Stimulated activated CD8-positive, alpha-beta memory T cell treated with anti-CD3 and anti-CD28 coated beads, Interleukin-4, amount 100 ng/mL, for 24 hours (primary cell): ENCODE results near the gene TUBB2A.
"Not testable (repeated sequence)": the region's sequence is repeated elsewhere in the genome, so short reads cannot be mapped to it uniquely, and the experiment has no call there.

Experiments
- DNase-seq: peaks from one replicate; pipeline ENCODE4 v3.0.0-alpha.2; 2020; ENCODE audit warnings: low read depth

TUBB2A gene

GRCh38 chr6:3157131-3157933 lies at the start of gene TUBB2A:
Gene TUBB2A, minus strand, starts transcription at chr6:3157544. Its CDS starts 81 bp downstream, at chr6:3157463.
- DNase-seq, result peak; percentile 78

DNA sequence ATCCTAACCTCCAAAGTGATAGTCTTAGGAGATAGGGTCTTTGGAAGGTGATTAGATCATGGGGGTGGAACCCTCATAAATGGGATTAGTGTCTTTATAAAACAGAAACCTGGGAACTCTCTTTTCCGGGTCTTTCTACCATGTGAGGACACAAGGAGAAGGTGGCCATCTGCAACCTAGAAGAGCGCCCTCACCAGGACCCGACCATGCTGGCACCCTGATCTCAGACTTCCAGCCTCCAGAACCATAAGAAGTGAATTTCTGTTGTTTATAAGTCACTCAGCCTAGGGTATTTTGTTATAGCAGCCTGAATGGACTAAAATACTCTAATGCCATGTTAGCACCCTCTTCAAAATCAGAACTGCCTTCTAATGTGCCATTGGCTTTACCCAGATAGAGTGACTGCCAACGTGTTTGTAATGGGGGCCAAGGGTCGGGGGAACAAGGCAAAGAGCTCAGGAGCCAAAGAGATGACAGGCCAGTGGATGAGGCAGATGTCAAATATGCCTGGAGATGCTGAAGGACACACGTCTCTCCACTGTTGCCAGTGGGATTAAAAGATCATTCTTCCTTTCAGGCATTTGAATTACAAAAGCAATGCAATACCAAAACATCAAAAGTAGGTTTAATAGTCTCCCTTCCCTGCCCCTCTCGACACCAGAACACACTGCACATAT lies 49.1 kb upstream of the TUBB2A start:
- DNase-seq, result no peak

GRCh38 chr6:3205913-3206312 lies 48.6 kb upstream of the TUBB2A start:
- DNase-seq, result no peak

DNA sequence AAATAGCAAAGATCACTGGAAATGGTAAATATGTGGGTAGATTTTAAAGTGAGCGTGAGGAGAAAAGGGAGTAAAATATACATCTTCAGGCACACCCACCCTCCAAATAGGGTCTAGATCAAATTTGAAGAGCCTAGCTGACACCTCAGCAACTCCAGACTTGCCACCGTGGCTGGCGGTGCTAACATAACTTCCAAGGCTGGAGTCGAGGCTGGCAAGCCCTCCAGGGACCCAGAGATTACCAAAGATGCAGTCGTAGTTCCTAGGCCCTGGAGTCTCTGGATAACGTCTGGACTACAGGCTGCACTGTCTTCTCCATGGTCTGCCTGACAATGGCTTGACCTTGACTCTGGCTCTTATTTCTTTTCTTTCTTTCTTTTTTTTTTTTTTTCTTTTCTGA lies 47.6 kb upstream of the TUBB2A start:
- no peak for DNase-seq

- no peak for DNase-seq
Observed at GRCh38 chr6:3202999-3203696, 45.8 kb upstream of the TUBB2A start.

DNA sequence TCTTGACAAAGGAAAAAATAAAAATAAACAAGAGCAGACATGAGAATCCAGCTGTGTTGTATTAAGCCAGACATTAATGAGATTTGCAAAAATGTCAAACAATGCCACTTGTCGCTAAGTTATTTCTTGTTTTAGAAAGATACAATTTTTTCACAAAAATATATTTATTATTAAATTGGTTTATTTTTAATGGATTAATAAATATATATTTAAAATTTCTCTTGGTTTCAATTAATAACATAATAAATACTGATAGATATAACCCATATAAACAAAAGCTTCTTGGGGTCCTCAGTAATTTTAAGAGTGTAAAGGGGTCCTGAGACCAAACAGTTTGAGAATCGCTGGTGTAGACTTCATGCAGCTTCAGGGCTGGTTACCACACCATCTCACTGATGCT lies 44.0 kb upstream of the TUBB2A start:
- no peak for DNase-seq

GRCh38 chr6:3200682-3201081 lies 43.3 kb upstream of the TUBB2A start:
- DNase-seq, result no peak

DNA sequence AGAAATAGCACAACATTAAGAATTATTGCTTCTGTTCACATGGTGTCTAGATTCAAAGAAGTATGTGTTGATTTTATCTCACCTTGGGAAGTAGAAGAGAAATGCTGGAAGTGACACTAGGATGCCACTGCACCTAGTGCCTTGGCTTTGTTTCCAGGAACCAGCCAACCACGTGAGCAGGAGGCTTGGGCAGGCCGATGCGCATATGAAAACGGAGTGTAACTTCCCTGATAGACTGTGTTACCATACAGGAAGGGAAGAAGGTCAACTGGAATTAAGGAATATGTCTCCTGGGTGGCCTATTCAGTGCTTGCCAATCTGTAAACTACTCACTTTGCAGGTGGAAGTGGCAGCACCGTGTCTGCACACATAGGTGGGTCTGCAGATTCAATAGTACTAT lies 42.0 kb upstream of the TUBB2A start:
- no peak for DNase-seq

GRCh38 chr6:3197734-3198133 lies 40.4 kb upstream of the TUBB2A start:
- not testable (repeated sequence) for DNase-seq

GRCh38 chr6:3196770-3197169 lies 39.4 kb upstream of the TUBB2A start:
- DNase-seq, result no peak

DNA sequence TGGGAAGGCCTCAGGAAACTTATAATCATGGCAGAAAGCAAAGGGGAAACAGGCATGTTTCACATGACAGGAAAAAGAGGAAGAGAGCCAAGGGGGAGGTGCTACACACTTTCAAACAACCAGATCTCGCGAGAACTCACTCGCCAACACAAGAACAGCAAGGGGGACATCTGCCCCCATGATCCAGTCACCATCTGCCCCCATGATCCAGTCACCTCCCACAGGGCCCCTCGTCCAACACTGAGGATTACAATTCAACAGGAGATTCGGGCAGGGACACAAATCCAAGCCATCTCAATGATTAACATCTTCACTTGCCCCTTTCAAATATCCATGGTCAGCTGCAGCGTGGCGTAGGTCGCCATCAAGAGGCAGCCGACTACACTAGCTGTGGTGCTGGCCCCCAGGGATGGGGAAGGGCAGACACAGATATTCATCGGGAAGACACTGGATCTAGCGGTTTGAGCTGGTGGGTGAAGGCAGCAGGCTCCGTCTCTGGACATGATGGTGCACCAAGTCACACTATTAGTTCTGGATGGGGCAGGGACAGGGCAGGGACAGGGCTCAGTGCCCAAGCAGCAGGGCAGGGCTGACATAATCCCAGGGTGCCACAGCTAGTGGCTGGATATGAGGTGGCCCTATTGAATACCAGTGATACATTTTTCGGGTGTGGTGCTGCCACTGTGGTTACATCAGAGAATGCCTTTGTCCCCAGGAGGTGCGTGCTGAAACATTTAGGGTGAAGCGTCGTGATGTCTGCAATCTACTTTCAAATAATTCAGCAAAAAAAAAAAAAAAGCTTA lies 38.6 kb upstream of the TUBB2A start:
- no peak for DNase-seq

- DNase-seq, result no peak
Observed at GRCh38 chr6:3195420-3195694, 38.0 kb upstream of the TUBB2A start.

GRCh38 chr6:3194535-3195419 lies 37.4 kb upstream of the TUBB2A start:
- no peak for DNase-seq

DNA sequence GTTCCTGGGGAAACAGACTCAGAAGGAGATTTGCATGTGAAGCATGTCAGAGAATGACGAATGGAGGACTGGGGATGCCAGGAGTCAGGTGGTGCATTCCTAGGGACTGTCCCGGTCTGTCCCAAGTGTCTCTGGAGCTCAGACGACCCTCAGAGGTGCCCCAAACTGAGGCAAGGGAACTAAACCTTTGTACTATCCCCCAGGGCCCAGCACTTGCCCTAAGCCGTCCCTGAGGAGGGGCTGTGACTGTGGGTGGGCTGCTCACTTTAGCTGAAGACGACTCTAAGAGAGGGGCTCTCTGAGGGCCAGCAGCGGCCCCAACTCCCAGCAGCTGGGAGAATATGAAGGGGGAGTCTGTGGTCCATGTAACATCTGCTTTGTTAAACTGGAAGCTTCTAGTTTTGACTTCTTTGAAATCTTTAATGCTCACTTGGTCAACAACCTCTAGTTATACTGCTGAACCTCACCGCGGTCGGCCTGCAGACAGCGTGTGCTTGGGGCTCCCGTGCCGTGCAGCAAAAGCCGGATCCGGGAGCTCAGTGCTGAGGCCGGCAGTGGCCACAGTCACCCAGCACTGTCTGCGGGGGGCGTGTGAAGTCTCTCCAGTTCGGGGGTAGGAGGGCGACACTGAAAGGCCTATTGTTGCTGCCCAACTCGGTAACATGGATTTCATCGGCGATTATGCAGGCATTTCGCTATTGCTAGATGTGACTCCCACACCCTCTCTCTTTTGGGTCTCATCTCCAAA lies 35.9 kb upstream of the TUBB2A start:
- DNase-seq, result no peak

DNA sequence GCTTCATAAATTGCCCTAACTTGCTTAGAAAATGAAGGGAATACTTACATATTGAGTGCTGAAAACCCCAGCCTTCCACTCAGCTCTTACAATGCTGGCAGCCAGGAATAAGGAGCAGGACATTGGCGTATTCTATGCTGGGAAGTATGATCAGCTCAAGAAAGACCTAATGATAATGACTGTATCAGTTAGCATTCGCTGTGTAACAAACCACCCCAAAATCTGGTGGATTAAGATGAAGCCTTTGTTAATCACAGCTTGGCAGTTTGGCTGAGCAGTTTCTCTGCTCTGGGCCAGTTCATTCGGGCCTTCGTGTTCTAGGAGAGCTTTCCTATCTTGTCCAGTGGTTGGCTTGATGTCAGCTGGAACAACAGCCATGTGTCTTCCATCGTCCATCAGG lies 33.4 kb upstream of the TUBB2A start:
- no peak for DNase-seq

- no peak for DNase-seq
Observed at GRCh38 chr6:3190056-3190455, 32.7 kb upstream of the TUBB2A start.

- DNase-seq, result not testable (repeated sequence)
Observed at GRCh38 chr6:3189192-3189591, 31.8 kb upstream of the TUBB2A start.

DNA sequence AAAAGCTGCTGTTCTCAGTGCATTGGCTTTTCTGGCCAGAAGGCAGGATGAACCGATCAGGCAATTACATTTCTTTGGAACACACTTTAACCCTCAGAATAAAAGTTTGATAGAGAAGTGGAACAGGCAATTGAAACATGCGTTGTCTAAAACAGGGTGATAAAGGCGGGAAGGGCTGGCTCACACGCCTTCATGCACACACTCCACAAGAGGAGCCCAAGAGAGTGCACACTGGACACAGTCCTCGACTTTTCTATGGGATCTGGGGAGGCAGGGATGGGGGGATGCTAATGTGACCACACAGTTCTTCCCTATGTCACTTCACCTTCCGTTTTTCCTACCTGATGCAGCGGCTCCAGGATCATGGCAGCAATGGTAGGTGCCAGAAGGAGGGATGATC lies 30.9 kb upstream of the TUBB2A start:
- no peak for DNase-seq

DNA sequence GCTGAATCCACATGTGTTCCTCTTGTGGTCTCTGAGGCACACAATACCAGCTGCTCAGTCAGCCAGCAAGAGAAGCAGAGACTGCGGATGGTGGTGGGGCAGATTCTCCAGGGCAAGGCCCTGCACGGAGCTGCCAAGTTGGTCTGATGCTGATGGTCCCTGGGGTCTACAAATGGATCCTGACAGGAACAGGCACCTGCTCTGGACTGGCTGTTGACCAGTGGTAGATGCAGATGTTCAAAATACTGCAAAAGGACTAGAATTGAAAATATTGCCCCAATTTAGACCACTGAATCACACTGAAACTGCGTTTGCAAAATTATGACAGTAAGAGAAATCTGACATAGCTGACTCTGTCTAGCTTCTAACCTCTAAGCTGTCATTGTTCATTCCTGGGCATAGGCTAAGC lies 29.6 kb upstream of the TUBB2A start:
- DNase-seq, result no peak

- DNase-seq, result no peak
Observed at GRCh38 chr6:3183066-3183465, 25.7 kb upstream of the TUBB2A start.

DNA sequence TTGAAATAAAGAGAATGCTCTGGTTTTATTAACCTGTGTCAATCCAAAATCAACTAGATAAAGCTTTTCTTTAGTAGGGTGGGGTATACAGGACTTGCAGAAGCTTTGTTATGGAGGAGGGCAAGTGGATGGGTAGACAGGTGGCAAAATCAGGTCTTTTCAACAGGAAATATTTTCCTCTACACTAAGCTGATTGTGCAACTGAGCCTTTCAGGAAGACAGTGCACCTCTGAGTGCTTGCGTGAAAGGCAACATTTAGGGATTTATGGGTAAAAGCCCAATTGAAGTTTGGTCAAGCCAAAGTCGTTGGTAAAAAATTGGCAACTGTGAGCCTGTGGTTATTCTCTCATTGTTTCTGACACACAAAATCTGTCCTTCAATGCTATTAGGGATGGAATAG lies 23.8 kb upstream of the TUBB2A start:
- DNase-seq, result no peak
